Stimulated activated CD4-positive, alpha-beta T cell treated with anti-CD3 and anti-CD28 coated beads, Interleukin-15, amount 100 ng/mL, for 24 hours (primary cell): Measurements from ENCODE around the gene NSD2.

Experiments
- DNase-seq: peaks from one replicate; pipeline ENCODE4 v3.0.0-alpha.2; 2020

Gene NSD2

DNA sequence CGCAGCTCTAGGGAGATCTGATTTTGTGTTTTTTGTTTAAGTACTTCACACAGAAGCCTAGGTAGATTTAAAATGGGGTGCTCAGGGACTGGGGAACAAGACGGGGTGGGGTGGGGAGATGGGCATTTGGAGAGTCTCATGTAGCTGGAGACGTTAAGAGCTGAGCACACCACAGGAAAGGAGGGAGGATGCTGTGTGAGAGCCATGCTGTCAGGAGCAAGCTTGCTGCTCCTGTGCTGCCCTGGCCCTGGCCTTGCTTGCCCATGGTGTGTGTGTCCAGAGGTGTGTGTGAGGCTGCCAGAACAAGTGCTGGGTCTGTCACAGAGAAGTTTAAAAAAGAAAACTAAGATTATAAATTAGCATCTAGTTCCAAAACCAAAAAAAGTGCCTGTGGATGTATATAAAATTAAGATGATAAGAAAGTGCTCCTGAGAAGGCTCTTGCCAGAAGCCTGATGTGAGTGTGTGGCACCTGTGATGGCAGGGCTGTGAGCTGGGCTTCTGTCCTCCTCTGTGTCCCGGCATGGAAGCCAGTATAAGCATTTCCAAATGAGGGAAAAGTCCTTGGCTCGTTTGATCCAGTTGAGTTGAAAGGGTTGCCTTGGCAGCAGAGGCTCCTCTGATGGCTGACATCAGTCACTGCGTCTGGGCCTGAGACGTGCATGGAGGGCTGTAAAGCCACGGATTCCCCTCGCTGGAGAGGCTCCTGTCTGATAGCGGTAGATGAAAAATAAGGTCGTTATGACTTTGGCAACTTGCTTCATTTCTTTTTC is 74.1 kb downstream of the NSD2 start:
- no peak for DNase-seq

DNA sequence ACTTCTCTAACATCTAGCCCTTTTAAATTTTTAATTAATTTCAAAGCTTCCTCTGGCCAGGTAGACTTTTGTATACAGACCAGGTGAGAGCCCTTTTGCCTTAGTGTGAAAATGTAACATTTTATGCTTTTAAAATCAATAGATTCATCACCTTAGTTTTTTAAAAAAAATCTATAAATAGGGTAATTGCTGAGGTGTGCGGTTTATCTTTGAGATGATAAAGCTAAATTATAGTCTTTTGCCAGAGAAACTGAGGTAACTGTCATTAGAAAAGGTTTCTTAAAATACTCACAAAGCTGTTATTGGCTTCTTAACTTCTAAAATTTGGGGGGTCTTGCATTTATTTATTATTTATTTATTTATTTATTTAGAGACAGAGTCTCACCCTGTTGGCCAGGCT is 74.7 kb downstream of the NSD2 start:
- no peak for DNase-seq

- no peak for DNase-seq
Observed at GRCh38 chr4:1948232-1948631, 77.0 kb downstream of the NSD2 start.

GRCh38 chr4:1948892-1949436 is 77.8 kb downstream of the NSD2 start:
- DNase-seq, result no peak

- no peak for DNase-seq
Observed at GRCh38 chr4:1950369-1950768, 79.2 kb downstream of the NSD2 start.

- no peak for DNase-seq
Observed at GRCh38 chr4:1952058-1952700, 81.0 kb downstream of the NSD2 start.

GRCh38 chr4:1952719-1953118 is 81.5 kb downstream of the NSD2 start:
- DNase-seq, result no peak

- DNase-seq, result no peak
Observed at GRCh38 chr4:1953335-1953734, 82.1 kb downstream of the NSD2 start.

DNA sequence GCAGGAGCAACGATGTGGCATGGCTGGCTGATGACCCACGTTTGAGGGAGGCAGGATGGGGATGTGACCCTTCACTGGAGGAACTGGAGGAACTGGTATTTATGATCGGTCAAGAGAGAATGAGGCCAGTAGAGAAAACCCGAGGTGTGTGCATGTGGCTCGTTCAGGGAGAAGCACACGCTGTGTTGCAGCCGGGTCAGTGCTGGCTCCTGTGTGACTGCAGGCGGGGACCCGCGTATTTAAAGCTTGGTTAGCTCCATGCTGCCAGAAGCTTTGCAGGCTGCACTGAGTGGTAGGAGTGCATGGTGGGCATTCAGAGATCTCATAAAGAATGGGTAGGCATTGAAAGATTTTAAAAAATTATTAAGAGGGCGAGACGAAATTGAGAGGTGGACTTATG is 85.4 kb downstream of the NSD2 start:
- DNase-seq, result no peak

DNA sequence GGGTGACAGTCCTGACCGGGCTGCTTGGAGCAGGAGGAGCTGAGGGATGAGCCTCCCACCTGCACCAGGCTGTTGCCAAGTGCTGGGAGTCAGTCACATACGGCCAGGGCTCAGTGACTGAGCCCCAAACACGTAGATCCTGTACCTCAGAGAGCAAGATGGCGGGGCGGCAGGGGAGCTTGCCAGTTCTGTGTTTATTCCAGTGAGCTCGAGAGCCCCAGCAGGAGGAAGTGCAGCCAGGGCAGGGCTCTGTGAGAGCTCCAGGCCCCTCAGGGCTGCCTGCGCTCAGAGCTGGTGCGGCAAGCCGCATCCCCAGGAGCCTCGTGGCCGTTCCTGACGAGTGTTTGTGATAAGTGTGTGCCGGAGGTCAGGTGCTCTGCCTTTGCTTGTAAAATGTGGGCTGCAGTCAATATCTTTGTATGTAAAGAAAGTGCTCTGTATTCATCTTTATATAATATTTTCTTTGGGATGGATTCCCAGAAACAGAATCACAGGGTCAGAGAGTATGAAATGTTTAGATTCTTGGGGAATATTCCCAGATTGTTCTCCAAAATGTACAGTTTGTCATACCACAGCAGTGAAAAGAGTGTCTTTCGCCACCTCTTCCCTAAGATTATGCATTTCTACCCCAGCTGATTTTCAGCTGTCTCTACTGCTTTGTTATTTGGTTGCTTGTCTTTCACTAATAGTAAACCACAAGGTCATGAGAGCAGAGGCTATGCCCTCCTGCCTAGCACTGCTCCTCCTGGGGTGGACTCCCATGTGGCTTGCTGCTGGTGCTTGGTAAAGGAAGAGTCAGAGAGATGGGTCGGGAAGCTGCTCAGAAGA is 87.3 kb downstream of the NSD2 start:
- DNase-seq, result no peak

- no peak for DNase-seq
Observed at GRCh38 chr4:1959104-1959384, 87.9 kb downstream of the NSD2 start.

GRCh38 chr4:1960170-1960825 is 89.1 kb downstream of the NSD2 start:
- DNase-seq, result no peak

DNA sequence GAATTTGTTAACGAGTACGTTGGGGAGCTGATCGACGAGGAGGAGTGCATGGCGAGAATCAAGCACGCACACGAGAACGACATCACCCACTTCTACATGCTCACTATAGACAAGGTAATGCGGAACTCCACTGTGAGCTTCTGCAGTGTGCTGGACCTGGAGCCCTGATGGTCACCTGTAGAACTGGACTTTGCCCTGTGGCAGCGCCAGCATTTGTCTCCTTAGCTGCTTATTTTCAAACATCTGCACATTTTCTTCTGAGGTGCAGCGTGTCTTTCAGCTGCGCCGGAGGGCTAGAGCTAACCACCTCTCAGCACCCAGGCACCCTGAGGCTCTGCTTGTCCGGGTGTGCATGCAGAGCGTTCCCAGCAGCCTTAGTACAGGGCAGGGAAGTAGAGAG is 89.8 kb downstream of the NSD2 start:
- DNase-seq, result no peak

DNA sequence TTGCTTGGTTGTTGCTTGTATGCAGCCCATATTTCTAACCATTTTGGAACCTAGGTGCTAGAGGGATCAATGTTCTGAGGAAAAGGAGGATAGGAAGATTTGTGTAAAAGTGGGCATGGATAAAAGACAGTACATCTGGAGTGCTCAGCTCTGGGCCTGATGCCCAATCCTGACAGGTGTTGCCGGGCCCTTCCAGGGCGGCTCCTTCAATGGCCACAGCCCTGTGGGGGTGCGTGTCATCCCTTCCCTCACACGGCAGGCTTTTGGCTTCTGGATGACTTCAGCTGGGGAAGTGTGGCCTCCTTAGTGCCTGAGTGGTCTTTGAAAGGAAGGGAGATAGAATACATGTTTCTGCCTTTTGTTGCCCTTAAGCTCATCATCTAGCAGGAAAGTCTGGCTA is 90.4 kb downstream of the NSD2 start:
- DNase-seq, result no peak

DNA sequence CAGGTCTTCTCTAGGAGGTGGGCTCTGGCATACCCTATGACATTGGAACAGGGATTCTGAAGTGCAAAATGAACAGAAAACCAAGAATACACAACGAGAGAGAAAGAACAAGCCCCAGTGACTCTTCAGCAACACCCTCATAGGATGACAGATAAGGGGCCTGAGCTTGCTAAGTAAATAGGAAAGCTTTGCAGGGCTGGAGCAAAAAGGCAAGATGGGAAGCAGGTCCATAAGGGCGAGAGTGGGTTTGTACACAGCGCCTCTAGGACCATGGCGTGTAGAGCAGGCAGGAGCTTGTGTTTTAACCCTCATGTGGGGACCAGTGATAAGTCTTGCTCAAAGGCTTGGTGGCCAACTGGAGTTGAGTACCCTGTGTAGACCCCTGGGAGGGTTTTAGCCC is 91.8 kb downstream of the NSD2 start:
- no peak for DNase-seq

GRCh38 chr4:1964443-1964842 is 93.2 kb downstream of the NSD2 start:
- no peak for DNase-seq

GRCh38 chr4:1964971-1965370 is 93.8 kb downstream of the NSD2 start:
- no peak for DNase-seq

GRCh38 chr4:1967512-1968149 is 96.4 kb downstream of the NSD2 start:
- DNase-seq, result no peak

GRCh38 chr4:1968686-1969295 is 97.6 kb downstream of the NSD2 start:
- no peak for DNase-seq

- no peak for DNase-seq
Observed at GRCh38 chr4:1969928-1970723, 98.9 kb downstream of the NSD2 start.

- no peak for DNase-seq
Observed at GRCh38 chr4:1970926-1971325, 99.7 kb downstream of the NSD2 start.
